GM12875 (cell line): Measurements from ENCODE around the gene PTPN13.

Experiments
- H3K4me3 ChIP-seq: one replicate; pipeline ENCODE4 v1.5.1; 2011; ENCODE audit warnings: low read depth, low read length, control low read depth
- CTCF ChIP-seq: IDR thresholded peaks from 2 replicates; pipeline ENCODE4 v1.5.1; 2011; ENCODE audit warnings: low read depth, mild to moderate bottlenecking, control low read depth, inconsistent platforms, low read length, moderate library complexity, borderline replicate concordance; ENCODE audit not compliant: insufficient read depth

Gene PTPN13

DNA sequence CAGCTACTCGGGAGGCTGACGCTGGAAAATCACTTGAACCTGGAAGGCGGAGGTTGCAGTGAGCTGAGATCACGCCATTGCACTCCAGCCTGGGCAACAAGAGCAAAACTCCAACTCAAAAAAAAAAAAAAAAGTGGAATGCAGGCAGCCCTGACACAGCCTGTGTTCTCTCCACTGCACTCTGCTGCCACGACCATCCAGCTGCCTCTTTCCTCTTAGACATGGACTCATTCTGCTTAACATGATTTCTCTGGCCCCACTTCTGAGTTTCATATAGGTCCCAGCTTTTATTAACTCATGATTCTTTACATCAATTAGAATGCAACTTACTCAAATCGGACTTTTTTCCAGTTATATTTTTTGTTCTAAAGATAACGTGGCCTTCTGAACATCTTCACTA is 225.4 kb downstream of the PTPN13 start:
- H3K4me3 ChIP-seq: no peak overlapping the region
- no peak for TF ChIP-seq CTCF

DNA sequence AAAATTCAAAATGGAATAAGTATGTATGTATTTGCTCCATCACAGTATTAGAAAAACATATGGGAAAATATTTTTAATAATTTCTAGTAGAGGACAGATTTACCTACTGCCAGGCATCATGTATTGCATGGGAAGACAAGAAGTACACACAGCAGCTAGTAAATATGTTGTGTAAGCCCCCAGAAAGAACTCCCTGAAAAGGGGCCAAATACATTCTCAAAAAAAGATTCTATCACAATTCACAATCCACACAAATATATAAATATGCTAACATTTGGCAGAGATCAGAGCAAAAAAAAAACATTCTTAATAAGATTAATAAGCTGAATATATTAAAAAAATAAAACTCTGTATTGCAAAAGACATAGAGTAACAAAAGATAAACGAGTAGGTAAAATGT is 227.0 kb downstream of the PTPN13 start:
- no peak for TF ChIP-seq CTCF
- no peak overlapping the region for H3K4me3 ChIP-seq

GRCh38 chr4:86822136-86822535 is 228.0 kb downstream of the PTPN13 start:
- no peak for TF ChIP-seq CTCF
- H3K4me3 ChIP-seq: no peak overlapping the region

DNA sequence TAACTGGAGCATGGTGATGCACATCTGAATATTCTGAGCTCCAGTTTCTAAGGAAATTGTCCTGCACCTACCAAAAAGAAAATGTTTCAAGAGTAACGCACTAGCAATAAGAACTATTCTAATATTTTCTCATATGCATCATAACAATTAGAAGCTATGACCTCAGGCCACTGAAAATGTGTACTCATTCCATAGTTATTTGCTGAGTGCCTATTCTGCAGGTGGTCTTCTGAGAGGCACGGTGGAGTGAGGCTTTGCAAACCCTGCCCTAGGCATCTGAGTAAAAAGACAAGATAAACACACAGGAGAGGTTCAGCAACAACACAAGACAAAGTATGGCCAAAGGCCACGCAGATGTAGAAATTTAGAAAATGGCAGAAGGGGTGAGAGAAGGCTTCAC is 231.4 kb downstream of the PTPN13 start:
- no peak overlapping the region for H3K4me3 ChIP-seq
- no peak for TF ChIP-seq CTCF

DNA sequence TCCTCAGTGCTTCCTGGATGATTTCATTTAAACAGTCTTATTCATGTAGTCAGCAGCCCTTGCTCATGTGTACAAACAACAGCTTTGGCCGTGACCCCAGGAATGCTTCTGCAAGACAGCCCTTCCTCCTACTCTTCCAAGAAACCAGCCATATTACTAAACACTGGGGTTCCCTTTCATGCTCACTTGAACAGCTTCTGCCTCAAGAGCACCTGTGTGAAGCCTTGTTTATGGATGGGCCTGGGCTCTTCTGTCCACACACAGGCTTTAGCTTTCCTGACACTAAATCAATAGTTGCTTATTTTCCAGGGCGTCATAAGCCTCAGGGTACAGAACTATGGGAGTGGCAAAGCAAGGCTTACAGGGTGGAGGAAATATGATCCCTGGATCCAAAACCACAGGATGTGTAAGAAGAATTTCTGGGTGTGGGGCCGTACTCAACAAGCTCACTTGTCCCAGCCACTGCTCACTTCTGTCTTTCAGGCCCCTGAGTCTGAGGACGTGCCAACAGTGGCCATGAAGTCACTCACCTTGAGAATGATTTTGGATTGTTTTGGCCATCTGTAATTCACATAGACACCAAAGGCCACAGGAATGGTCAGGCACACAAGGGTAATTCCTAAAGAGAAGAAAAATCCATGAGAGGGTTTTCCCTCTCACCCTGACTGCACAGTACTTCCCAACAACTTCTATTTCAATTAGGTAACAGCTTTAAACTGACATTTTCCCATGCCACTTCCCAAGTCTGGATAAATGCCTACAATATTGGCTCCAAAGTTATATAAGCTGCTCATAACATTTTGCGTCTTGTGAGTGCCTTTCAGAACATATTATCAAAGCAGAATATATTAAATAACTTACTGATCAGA is 237.4 kb downstream of the PTPN13 start:
- no peak for TF ChIP-seq CTCF
- no peak overlapping the region for H3K4me3 ChIP-seq

- no peak overlapping the region for H3K4me3 ChIP-seq
- no peak for TF ChIP-seq CTCF
These were observed 239.5 kb downstream of the PTPN13 start for GRCh38 chr4:86833615-86834014.

DNA sequence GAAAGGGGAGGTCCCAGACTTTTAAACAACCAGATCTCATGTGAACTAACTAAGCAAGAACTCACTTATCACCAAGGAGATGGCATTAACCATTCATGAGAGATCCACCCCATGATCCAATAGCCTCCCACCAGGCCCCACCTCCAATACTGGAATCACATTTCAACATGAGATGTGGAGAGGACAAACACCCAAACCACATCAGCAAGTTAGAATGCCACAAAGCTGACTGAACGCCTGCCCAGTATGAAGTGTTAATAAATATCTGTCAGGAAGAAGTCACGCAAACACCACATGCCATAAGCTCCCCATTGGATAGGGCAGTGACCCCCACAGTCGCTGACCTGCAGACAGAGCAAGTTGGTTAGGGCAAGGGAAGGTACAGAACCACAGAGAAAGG is 240.8 kb downstream of the PTPN13 start:
- no peak for TF ChIP-seq CTCF

More for the DNA sequence above, 240.8 kb downstream of the PTPN13 start:
- H3K4me3 ChIP-seq: no peak overlapping the region
